GM19397 (cell line): ENCODE results near the gene ESPNL.

Experiments
- ATAC-seq: cut with Tn5 transposase; IDR thresholded peaks from one replicate; pipeline ENCODE4 v1.9.1; 2021; ENCODE audit warnings: mild to moderate bottlenecking, moderate library complexity; ENCODE audit not compliant: unreplicated experiment

Gene ESPNL

GRCh38 chr2:238126338-238126737, 26.2 kb downstream of the ESPNL start:
- ATAC-seq = no peak

- ATAC-seq = no peak
Observed at GRCh38 chr2:238126775-238127164, 26.6 kb downstream of the ESPNL start.

GRCh38 chr2:238127165-238128060, 27.3 kb downstream of the ESPNL start:
- no peak for ATAC-seq

- no peak for ATAC-seq
Observed at GRCh38 chr2:238128061-238128440, 27.9 kb downstream of the ESPNL start.

DNA sequence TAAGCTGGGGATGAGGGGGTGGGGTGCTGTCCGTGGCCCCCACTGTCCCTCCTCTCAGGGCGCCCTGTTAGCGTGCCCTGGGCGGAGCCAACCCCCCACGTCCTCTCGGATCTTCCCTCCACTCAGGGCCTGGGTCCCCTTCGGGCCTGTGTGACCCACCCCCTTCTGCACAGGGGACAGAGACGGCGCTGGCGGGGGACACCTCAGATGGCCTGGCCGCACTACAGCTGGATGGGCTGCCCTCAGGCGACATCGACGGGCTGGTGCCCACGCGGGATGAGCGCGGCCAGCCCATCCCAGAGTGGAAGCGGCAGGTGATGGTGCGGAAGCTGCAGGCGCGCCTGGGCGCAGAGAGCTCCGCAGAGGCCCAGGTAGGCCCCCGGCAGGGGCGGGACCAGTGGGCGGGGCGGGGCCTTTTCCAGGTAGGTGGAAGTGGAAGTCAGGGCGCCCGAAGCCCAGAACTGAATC, 28.4 kb downstream of the ESPNL start:
- ATAC-seq = no peak

- ATAC-seq = no peak
Observed at GRCh38 chr2:238129166-238130010, 29.2 kb downstream of the ESPNL start.

GRCh38 chr2:238130111-238130695, 30.1 kb downstream of the ESPNL start:
- ATAC-seq = no peak

DNA sequence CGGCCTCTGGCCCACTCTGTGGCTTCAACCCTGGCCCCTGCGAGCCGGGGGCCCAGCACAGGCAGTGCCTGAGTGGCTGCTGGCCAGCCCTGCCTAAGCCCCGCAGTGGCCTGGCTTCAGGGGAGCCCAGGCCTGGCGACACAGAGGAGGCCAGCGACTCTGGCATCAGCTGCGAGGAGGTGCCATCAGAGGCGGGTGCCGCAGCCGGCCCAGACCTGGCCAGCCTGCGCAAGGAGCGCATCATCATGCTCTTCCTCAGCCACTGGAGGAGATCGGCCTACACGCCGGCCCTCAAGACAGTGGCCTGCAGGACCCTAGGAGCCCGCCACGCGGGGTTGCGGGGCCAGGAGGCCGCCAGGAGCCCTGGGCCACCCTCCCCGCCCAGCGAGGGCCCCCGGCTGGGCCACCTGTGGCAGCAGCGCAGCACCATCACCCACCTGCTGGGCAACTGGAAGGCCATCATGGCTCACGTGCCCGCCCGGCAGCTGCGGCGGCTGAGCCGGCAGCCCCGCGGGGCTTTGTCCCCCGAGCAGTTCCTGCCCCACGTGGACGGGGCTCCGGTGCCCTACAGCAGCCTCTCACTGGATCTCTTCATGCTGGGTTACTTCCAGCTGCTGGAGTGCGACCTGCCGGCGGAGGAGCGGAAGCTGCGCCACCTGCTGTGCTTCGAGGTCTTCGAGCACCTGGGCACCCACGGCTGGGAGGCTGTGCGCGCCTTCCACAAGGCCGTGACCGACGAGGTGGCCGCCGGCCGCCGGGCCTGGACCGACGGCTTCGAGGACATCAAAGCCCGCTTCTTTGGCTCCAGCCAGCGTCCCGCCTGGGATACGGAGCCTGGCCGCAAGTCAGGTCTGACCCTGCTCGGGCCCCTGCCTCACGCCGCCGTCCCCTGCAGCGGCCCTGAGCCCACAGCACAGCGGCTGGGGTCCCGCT, 30.8 kb downstream of the ESPNL start:
- ATAC-seq = no peak

GRCh38 chr2:238131761-238132462, 31.8 kb downstream of the ESPNL start:
- no peak for ATAC-seq

DNA sequence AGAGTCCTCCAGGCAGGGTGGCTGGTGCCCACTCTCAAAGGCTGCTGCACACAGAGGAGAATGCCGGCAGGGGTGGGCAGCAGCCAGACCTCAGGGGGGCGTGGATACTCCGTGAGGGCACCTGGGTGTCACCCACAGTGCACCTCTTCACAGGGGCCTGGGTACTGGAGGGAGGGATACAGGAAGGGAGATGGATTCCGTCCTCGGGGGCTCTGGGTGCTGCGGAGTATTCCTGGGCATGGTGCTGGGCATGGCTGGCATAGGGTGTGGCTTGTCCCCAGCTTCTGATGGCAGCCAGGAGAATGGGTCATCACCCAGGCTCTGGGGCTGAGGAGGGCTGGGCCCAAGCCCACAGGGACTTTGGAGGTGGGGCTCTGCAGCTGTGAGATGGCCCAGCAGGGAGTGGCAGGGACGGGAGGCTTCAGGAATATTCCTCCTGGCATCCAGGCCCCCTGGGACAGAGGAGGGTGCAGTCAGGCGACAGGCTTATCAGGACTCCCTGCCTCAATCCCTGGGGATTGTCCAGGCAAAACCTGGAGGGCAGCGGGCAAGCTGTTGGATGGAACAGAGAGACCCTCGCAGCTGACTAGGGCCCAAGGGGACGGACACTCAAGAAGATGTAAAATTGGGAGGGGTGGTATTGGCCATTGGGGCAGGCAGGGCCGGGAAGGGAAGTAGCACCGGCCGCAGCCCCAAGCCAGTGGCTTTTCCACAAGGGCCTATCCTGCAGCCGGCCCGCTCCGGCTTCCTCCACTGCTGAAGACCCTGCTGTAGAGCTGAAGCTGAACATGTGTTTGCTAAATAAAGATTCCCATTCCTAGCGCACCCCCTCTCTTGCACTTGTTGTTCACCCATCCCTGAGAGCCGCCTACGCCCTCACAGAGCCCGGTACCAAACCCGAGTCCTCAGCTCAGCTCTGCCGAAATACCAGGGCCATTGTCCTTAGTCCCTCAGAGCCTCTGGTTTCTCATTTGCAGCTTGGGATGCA, 32.6 kb downstream of the ESPNL start:
- no peak for ATAC-seq

- no peak for ATAC-seq
Observed at GRCh38 chr2:238133499-238134392, 33.6 kb downstream of the ESPNL start.

GRCh38 chr2:238134393-238134785, 34.2 kb downstream of the ESPNL start:
- no peak for ATAC-seq

DNA sequence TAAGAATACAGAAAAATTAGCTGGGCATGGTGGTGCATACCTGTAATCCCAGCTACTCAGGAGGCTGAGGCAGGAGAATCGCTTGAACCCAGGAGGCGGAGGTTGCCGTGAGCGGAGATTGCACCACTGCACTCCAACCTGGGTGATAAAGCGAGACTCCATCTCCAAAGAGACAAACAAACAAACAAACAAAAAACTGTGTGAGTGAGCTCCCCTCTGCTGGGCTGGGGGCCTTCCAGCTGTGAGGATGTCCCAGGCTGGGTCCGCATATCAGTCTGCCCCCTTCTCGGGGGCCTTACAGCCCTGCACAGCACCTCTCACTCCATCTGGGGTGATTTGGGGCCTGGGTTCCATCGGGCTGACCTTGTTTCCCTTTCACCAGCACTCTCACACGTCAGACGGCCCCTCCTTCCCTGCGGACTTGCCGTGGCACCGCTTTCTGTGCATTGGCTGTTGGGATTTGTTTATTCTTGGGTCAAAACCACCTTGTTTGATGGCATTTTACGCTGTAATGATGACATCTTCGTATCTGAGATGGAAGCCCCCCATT, 35.5 kb downstream of the ESPNL start:
- no peak for ATAC-seq

GRCh38 chr2:238136820-238137537, 36.8 kb downstream of the ESPNL start:
- ATAC-seq = no peak

DNA sequence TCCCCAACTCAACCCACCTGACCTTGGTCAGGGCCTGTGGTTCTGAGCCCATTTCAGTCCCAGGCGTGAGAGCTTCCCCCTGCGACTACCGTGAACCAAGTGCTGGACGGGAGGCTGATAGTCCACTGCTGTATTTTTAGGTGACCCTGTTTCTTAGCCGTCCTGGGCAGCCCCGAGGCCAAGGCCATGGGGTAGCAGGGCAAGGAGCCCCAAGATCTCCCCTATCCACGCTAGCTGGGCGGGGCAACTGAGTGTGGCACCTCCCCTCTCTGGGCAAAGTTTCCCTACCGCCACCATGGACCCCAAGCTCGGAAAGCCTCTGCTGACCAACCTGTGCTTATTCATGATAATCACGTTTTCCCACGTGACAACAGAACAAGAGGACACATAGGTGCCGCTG, 37.7 kb downstream of the ESPNL start:
- no peak for ATAC-seq

GRCh38 chr2:238138331-238139195, 38.4 kb downstream of the ESPNL start, which contains the start of gene KLHL30:
KLHL30 (plus strand) TSS chr2:238138668; CDS start chr2:238140755, 2,087 bp downstream.
- ATAC-seq = no peak
